ENCODE data around the gene LPAR5.

DNA sequence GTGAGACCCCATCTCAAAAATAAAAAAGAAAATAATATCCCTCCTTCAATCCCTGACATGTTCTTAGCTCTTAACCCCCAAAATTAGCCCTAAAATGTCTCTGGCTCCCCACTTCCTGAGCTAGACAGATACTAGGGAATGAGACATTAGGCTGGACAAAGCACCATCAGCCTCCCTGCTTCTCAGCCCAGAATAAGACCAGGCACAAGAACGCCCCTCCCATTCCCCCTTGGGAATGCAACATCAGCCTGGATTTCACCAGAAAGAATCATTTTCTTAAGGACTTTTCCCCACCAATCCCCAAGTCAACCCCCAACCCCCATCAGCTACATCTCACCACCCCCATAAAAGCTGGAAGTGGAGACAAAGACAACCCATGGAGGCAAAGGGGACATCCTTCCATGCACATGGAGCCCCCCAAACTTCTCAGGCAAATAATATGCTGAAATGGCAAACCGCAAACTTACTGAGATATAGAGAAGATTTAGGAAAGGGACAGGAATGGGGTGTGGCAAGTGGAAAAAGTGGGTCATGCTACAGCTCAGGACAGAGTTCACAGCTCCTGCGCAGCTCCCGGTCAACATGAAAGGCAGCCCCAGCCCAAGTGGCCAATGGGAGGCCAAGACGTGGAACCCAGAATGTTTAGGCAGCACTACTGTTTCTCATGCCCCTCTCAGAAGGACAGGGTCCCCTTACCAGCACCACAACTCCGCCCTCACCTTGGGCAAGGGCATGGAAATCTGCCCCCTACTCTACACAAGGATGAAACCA, 31.3 kb downstream of the LPAR5 start:
- TF ChIP-seq, protein P1, sequence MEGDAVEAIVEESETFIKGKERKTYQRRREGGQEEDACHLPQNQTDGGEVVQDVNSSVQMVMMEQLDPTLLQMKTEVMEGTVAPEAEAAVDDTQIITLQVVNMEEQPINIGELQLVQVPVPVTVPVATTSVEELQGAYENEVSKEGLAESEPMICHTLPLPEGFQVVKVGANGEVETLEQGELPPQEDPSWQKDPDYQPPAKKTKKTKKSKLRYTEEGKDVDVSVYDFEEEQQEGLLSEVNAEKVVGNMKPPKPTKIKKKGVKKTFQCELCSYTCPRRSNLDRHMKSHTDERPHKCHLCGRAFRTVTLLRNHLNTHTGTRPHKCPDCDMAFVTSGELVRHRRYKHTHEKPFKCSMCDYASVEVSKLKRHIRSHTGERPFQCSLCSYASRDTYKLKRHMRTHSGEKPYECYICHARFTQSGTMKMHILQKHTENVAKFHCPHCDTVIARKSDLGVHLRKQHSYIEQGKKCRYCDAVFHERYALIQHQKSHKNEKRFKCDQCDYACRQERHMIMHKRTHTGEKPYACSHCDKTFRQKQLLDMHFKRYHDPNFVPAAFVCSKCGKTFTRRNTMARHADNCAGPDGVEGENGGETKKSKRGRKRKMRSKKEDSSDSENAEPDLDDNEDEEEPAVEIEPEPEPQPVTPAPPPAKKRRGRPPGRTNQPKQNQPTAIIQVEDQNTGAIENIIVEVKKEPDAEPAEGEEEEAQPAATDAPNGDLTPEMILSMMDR (conservative IDR thresholded peaks at IDR 0.05; ENCODE audit: low read length), result no peak
- no peak for TF ChIP-seq EZH2phosphoT487 (IDR thresholded peaks at IDR 0.05; ENCODE audit: borderline replicate concordance)

Data from Loucy (cell line).